D721Med (cell line): Measurements from ENCODE around the gene RAD51D.
"Not testable (repeated sequence)": the region's sequence is repeated elsewhere in the genome, so short reads cannot be mapped to it uniquely, and the experiment has no call there.

Source experiments
- DNase-seq: peaks from one replicate; pipeline ENCODE4 v3.0.0; 2011; ENCODE audit warnings: low spot score; ENCODE audit not compliant: insufficient read length
- FAIRE-seq: peaks from 2 replicates; lab custom pipeline; 2011; peaks lifted over from hg19 to GRCh38; lab: Jason Lieb, UNC
- CTCF ChIP-seq: IDR thresholded peaks from 2 replicates; pipeline ENCODE4 v1.5.1; 2012; ENCODE audit warnings: mild to moderate bottlenecking, control low read depth; ENCODE audit not compliant: insufficient read depth; ENCODE audit errors: missing control alignments

The RAD51D gene

GRCh38 chr17:35046245-35046644, 73.4 kb downstream of the RAD51D start:
- no peak for DNase-seq
- no peak for TF ChIP-seq CTCF

GRCh38 chr17:35045458-35045979, 74.1 kb downstream of the RAD51D start:
- DNase-seq, FAIRE-seq: not testable (repeated sequence)

More at GRCh38 chr17:35046245-35046644, 73.4 kb downstream of the RAD51D start:
- FAIRE-seq: no peak

- FAIRE-seq: no peak
- TF ChIP-seq CTCF: no peak
- no peak for DNase-seq
Measured at GRCh38 chr17:35044181-35044580, 75.5 kb downstream of the RAD51D start.
